H1 (cell line): ENCODE results near the gene LEUTX. TPM values are rescaled to one million over a fixed set of nuclear protein-coding genes. Genes with fewer than 3 reads are reported as not detected.

ENCODE experiments used
- CTCF ChIA-PET: fragments of 300-600 bp; sonication (Branson Sonifier 250); formaldehyde crosslinking; loops from one replicate; lab custom pipeline; 2021; ENCODE audit not compliant: partially characterized antibody; lab: Charles Lee
- POLR2A ChIA-PET: fragments of 300-600 bp; sonication (Branson Sonifier 250); formaldehyde crosslinking; loops from one replicate; lab custom pipeline; 2021; ENCODE audit warnings: inconsistent platforms; ENCODE audit not compliant: partially characterized antibody; lab: Charles Lee
- DNase-seq, 2 experiments: peaks; one replicate each; pipeline versions ENCODE4 v3.0.0 to v3.0.0-alpha.2; 2010 to 2022; ENCODE audit warnings: low spot score in 2 of 2, low read depth in 1 of 2, mixed read lengths in 1 of 2
- FAIRE-seq: peaks from 2 replicates; lab custom pipeline; 2011; peaks lifted over from hg19 to GRCh38; lab: Jason Lieb, UNC
- H2AFZ ChIP-seq: 2 replicates; pipeline ENCODE4 v1.8.1; 2012; ENCODE audit warnings: low read length, inconsistent platforms
- H2AK5ac ChIP-seq: 2 replicates; pipeline ENCODE4 v1.6.1; 2013; ENCODE audit warnings: low read depth, low read length
- H2BK120ac ChIP-seq: replicated peaks from 2 replicates; pipeline ENCODE3; 2013; ENCODE audit warnings: low read depth, low read length, inconsistent platforms
- H2BK12ac ChIP-seq: 2 replicates; pipeline ENCODE4 v1.6.1; 2013; ENCODE audit warnings: low read depth, low read length
- H2BK15ac ChIP-seq: 2 replicates; pipeline ENCODE4 v1.6.1; 2013; ENCODE audit warnings: low read length
- H2BK20ac ChIP-seq: 2 replicates; pipeline ENCODE4 v1.6.1; 2013; ENCODE audit warnings: low read length
- H2BK5ac ChIP-seq: 2 replicates; pipeline ENCODE4 v1.6.1; 2013; ENCODE audit warnings: low read depth, low read length
- H3K14ac ChIP-seq: 2 replicates; pipeline ENCODE4 v1.6.1; 2013; ENCODE audit warnings: inconsistent platforms; ENCODE audit not compliant: insufficient read length
- H3K18ac ChIP-seq: 2 replicates; pipeline ENCODE4 v1.6.1; 2013; ENCODE audit warnings: low read length; ENCODE audit errors: extremely low read depth
- H3K23ac ChIP-seq: 2 replicates; pipeline ENCODE4 v1.6.1; 2013; ENCODE audit warnings: inconsistent platforms; ENCODE audit not compliant: insufficient read length
- H3K23me2 ChIP-seq: 2 replicates; pipeline ENCODE4 v1.6.1; 2013; ENCODE audit warnings: low read depth, low read length
- H3K27ac ChIP-seq: 2 replicates; pipeline ENCODE4 v1.6.1; 2011; ENCODE audit warnings: low read depth, low read length, inconsistent platforms
- H3K27me3 ChIP-seq, 4 experiments: replicated peaks in 1 of 4; 1 replicate in 1 of 4; 2 replicates in 3 of 4; pipeline versions ENCODE4 v1.6.1 to v1.8.1; 2011 to 2013; ENCODE audit warnings: low read length in 3 of 4, mild to moderate bottlenecking in 3 of 4, inconsistent platforms in 2 of 4, mixed read lengths in 2 of 4, moderate library complexity in 1 of 4; ENCODE audit not compliant: control insufficient read depth in 3 of 4, insufficient read depth in 3 of 4; ENCODE audit errors: extremely low read depth in 1 of 4
- H3K36me3 ChIP-seq, 4 experiments: 2 replicates each; pipeline versions ENCODE4 v1.6.1 to v1.8.1; 2011 to 2013; ENCODE audit warnings: mild to moderate bottlenecking in 4 of 4, low read length in 3 of 4, moderate library complexity in 2 of 4, control low read depth in 1 of 4, inconsistent platforms in 1 of 4; ENCODE audit not compliant: insufficient read depth in 4 of 4, control insufficient read depth in 2 of 4
- H3K4ac ChIP-seq: replicated peaks from 2 replicates; pipeline ENCODE3; 2013; ENCODE audit warnings: low read length, low read depth, mixed read lengths, inconsistent platforms; ENCODE audit not compliant: insufficient read length
- H3K4me1 ChIP-seq, 4 experiments: replicated peaks in 1 of 4; 1 replicate in 1 of 4; 2 replicates in 3 of 4; pipeline versions ENCODE4 v1.6.1 to v1.8.1; 2011 to 2013; ENCODE audit warnings: low read length in 3 of 4, inconsistent platforms in 2 of 4, mixed read lengths in 1 of 4; ENCODE audit not compliant: insufficient read depth in 4 of 4, control insufficient read depth in 3 of 4
- H3K4me2 ChIP-seq, 2 experiments: 2 replicates each; pipeline versions ENCODE4 v1.6.1 to v1.8.1; 2011 to 2013; ENCODE audit warnings: low read depth in 2 of 2, low read length in 2 of 2, control low read depth in 1 of 2, inconsistent platforms in 1 of 2, mild to moderate bottlenecking in 1 of 2; ENCODE audit not compliant: insufficient read depth in 1 of 2
- H3K4me3 ChIP-seq, 4 experiments: fragments of 200-600, 300-600 bp in 1 of 4; sonication (generic), shearing (Covaris generic), sonication (Bioruptor Twin) in 1 of 4; 2 replicates each; pipeline versions ENCODE4 v1.5.1 to v1.8.1; 2011 to 2016; ENCODE audit warnings: low read length in 4 of 4, low read depth in 3 of 4, control low read depth in 2 of 4, inconsistent platforms in 2 of 4, mild to moderate bottlenecking in 2 of 4, mixed read lengths in 1 of 4, moderate library complexity in 1 of 4; ENCODE audit not compliant: insufficient read depth in 2 of 4; ENCODE audit errors: extremely low read depth in 1 of 4
- H3K56ac ChIP-seq: replicated peaks from 2 replicates; pipeline ENCODE3; 2013; ENCODE audit warnings: low read depth, mild to moderate bottlenecking, mixed read lengths, low read length, inconsistent platforms; ENCODE audit not compliant: insufficient read length
- H3K79me1 ChIP-seq: 2 replicates; pipeline ENCODE4 v1.6.1; 2013; ENCODE audit warnings: low read depth, low read length, control low read depth
- H3K79me2 ChIP-seq, 2 experiments: 2 replicates each; pipeline versions ENCODE4 v1.6.1 to v1.8.1; 2012 to 2013; ENCODE audit warnings: low read length in 2 of 2, mild to moderate bottlenecking in 2 of 2, inconsistent platforms in 1 of 2; ENCODE audit not compliant: insufficient read depth in 2 of 2, control insufficient read depth in 1 of 2
- H3K9ac ChIP-seq, 4 experiments: replicated peaks in 1 of 4; 1 replicate in 1 of 4; 2 replicates in 3 of 4; pipeline versions ENCODE4 v1.6.1 to v1.8.1; 2011 to 2013; ENCODE audit warnings: low read depth in 3 of 4, low read length in 3 of 4, control low read depth in 2 of 4, mild to moderate bottlenecking in 2 of 4, moderate library complexity in 2 of 4, inconsistent platforms in 1 of 4; ENCODE audit errors: extremely low read depth in 1 of 4
- H3K9me3 ChIP-seq, 2 experiments: 2 replicates each; pipeline versions ENCODE4 v1.6.1 to v1.8.1; 2012 to 2013; ENCODE audit warnings: mild to moderate bottlenecking in 2 of 2, moderate library complexity in 2 of 2, control low read depth in 1 of 2, inconsistent platforms in 1 of 2, low read depth in 1 of 2, low read length in 1 of 2, mixed read lengths in 1 of 2; ENCODE audit not compliant: insufficient read depth in 2 of 2
- H4K20me1 ChIP-seq, 2 experiments: replicated peaks in 1 of 2; 2 replicates each; pipeline versions ENCODE3 to v1.8.1; 2011 to 2013; ENCODE audit warnings: inconsistent platforms in 2 of 2, low read length in 2 of 2, mild to moderate bottlenecking in 1 of 2; ENCODE audit not compliant: insufficient read depth in 2 of 2, control insufficient read depth in 1 of 2
- H4K5ac ChIP-seq: 2 replicates; pipeline ENCODE4 v1.6.1; 2013; ENCODE audit warnings: low read length, low read depth, mixed read lengths, inconsistent platforms; ENCODE audit not compliant: insufficient read length
- H4K8ac ChIP-seq: 2 replicates; pipeline ENCODE4 v1.8.0; 2013; ENCODE audit warnings: mild to moderate bottlenecking, moderate library complexity, low read length, inconsistent platforms; ENCODE audit not compliant: insufficient read depth; ENCODE audit errors: extremely low read depth
- H4K91ac ChIP-seq: replicated peaks from 2 replicates; pipeline ENCODE3; 2013; ENCODE audit warnings: low read length, mixed read lengths, inconsistent platforms; ENCODE audit not compliant: insufficient read length
- EGR1 ChIP-seq: IDR thresholded peaks from 2 replicates; pipeline ENCODE4 v1.6.1; 2011; ENCODE audit warnings: low read depth, low read length, borderline replicate concordance
- SAP30 ChIP-seq: fragments of 300-600 bp; sonication (generic); IDR thresholded peaks from 2 replicates; pipeline ENCODE4 v1.7.1; 2012; ENCODE audit warnings: low read length, moderate library complexity, mild to moderate bottlenecking, inconsistent platforms; ENCODE audit not compliant: insufficient read depth, insufficient replicate concordance
- TBP ChIP-seq: IDR thresholded peaks from 2 replicates; pipeline ENCODE4 v1.6.1; 2011; ENCODE audit warnings: low read depth, low read length, improper control_type of control experiment
- WGBS, 2 experiments: shearing (Covaris generic) in 1 of 2; methylation state at CpG; one replicate each; pipeline versions ENCODE4 v1.1.6 to v1.1.7; 2013 to 2015; ENCODE audit warnings: low lambda C conversion rate in 2 of 2, mixed read lengths in 2 of 2, inconsistent platforms in 1 of 2, low coverage in 1 of 2, missing lambda C conversion rate in 1 of 2; ENCODE audit not compliant: insufficient replicate concordance in 2 of 2, insufficient coverage in 1 of 2, insufficient read length in 1 of 2; ENCODE audit errors: extremely low coverage in 1 of 2, missing lambda C conversion rate in 1 of 2; 5-methylcytosine and 5-hydroxymethylcytosine counted together
- polyA plus RNA-seq, 7 experiments: library from polyadenylated mRNA; depleted of rRNA in 3 of 7; stranded (reverse) in 5 of 7; unstranded in 2 of 7; fragments of >200 nt in 5 of 7; fragments of 200-250 nt in 2 of 7; gene quantifications; 1 replicate in 5 of 7; 2 replicates in 1 of 7; 4 replicates in 1 of 7; pipeline versions ENCODE4 v1.2.1 to v1.2.3, GENCODE V29; 2011 to 2013; ENCODE audit warnings: missing spikeins in 2 of 7, mixed read lengths in 2 of 7
- total RNA-seq: library from RNA; stranded (reverse); fragmentation: NEBNext Ultra II Directional; extraction: Animal tissue kit (Norgen Biotek cat#: 25700); gene quantifications from 2 replicates; pipeline ENCODE4 v1.2.1, GENCODE V29; 2021

LEUTX gene
- total and polyA plus RNA-seq, 2 of the 8 experiments (the other 6 are each of a cell fraction or from before 2014, with no cell fraction given) = not detected

DNA sequence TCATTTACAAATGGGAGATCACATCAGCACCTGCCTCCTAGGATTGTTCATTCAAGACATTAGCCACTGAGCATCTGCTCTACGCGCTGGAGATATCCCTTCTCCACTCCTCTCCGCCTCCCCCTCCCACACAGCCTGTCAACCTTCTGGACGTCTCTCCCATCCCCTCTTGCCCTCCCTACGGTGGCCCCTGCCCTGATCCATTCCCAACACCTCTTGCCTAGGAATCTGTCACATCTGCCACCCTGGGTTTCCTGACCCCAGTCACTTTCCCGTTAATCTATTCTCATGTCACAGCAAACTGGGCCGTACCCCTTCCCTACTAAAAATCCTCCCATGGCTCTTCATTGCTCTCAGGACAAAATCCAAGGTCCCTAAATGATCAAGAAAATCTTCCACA lies 45.0 kb downstream of the LEUTX start:
- Histone ChIP-seq H3K79me2 (0 out of 4 replicates have a peak, but pooled peaks cover 0 to 2% of the 10 kb centered on the region in 2 experiments), H2AK5ac (no peak overlapping the region), H2BK12ac (no peak overlapping the region), H3K4me3 (peak overlapping the region; percentile 72 to 95 (median 89)), H4K20me1 (no peaks in the 10 kb centered on the region), H3K27ac (no peak overlapping the region), H3K4me2 (peak overlapping the region; percentile 82 to 83), H3K27me3 (no peaks in the 10 kb centered on the region), H3K18ac (no peak overlapping the region), H2BK5ac (no peak overlapping the region), H2BK15ac (no peak overlapping the region), H4K91ac (no peak overlapping the region), H4K8ac (no peak overlapping the region), H4K5ac (no peak overlapping the region), H3K4ac (no peak overlapping the region), H2AFZ (no peak overlapping the region), H3K23ac (no peak overlapping the region), H2BK120ac (no peak overlapping the region), H3K79me1 (no peaks in the 10 kb centered on the region; the same call in 1 of the 2 replicates), H3K9ac (peak overlapping the region in 3 of 4 experiments; percentile 63 to 67 (median 66); a peak in 4 of 7 replicates), H3K9me3 (no peaks in the 10 kb centered on the region), H3K4me1 (peaks cover 0 to 8% (median 3%) of the 10 kb centered on the region in 4 experiments; a peak in 4 of 7 replicates), H3K56ac (no peak overlapping the region), H3K36me3 (peaks cover 2 to 24% (median 9%) of the 10 kb centered on the region in 4 experiments; a peak in 5 of 8 replicates), H2BK20ac (no peak overlapping the region), H3K23me2 (peaks cover 10% of the 10 kb centered on the region), H3K14ac (no peak overlapping the region)
- DNase-seq (no peak), FAIRE-seq (no peak)
- ChIA-PET POLR2A (interaction anchor here (0.7 to 3.2 kb wide), 5 partner anchors 10 to 51 kb away, joined by 3 to 19 read pairs (median 8); partner anchors contain the start of genes DYRK1B and FBL), CTCF (interaction anchor here (1.1 to 3.5 kb wide), 3 partner anchors 19 to 31 kb away, joined by 3 to 14 read pairs (median 9); no protein-coding TSS in a partner anchor)
- TF ChIP-seq EGR1 (no peak), TBP (no peak), SAP30 (peak; percentile 14)
- WGBS, 2 experiments = 51% methylated on average over 7 of the region's 7 CpGs; no CpG with 5 or more reads in 1 of the 2 experiments
